HCT116 (cell line): Measurements from ENCODE around the gene KRTAP6-1.

Experiments
- ELF1 ChIP-seq: IDR thresholded peaks from 2 replicates; pipeline ENCODE4 v1.6.1; 2012; ENCODE audit warnings: low read depth, borderline replicate concordance
- EZH2 ChIP-seq: fragments of 200-600 bp; sonication (generic); IDR thresholded peaks from 2 replicates; pipeline ENCODE4 v1.6.1; 2017; ENCODE audit warnings: antibody characterized with exemption, mixed run types
- EZH2phosphoT487 ChIP-seq: fragments of 200-600 bp; IDR thresholded peaks from 2 replicates; pipeline ENCODE4 v1.6.1; 2018; ENCODE audit warnings: antibody characterized with exemption, borderline replicate concordance
- SP1 ChIP-seq: IDR thresholded peaks from 2 replicates; pipeline ENCODE4 v1.6.1; 2012; ENCODE audit warnings: low read depth
- YY1 ChIP-seq: IDR thresholded peaks from 2 replicates; pipeline ENCODE4 v1.6.1; 2011; ENCODE audit warnings: low read length, low read depth, moderate library complexity, mild to moderate bottlenecking; ENCODE audit not compliant: insufficient replicate concordance; ENCODE audit errors: extremely low read depth

DNA sequence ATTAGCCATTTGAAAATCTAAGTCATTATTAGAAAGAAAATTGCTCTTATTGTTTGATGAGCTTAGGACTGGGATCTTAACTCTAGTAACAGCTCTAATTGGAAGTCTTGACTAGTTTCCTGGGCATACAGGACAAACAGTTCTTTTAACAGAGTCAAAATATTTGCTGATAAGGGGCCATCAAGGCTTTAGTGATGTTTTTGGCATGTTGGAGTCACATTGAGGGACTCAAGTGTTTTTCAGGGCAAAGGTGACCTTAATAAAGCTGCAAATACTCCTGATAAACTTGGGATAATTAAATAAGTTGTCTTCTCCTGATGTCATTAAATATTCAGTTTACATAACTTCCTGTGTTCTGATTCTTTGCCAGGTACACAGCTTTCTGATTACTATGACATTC, 46.1 kb downstream of the KRTAP6-1 start:
- no peak for TF ChIP-seq EZH2phosphoT487
- TF ChIP-seq YY1 = no peak
- TF ChIP-seq EZH2 = no peak
- TF ChIP-seq ELF1 = no peak
- no peak for TF ChIP-seq SP1
